BLaER1 treated with 17β-estradiol and CSF1 and Interleukin-3, amounts not matched to agents 10 nM and 100 nM (cell line): ENCODE results near the gene NEK10.

Experiments
- H3K27ac ChIP-seq, 11 experiments: shearing (Covaris generic); formaldehyde crosslinking; 2 replicates each; pipeline ENCODE4 v1.8.1; 2022
- H3K27me3 ChIP-seq, 11 experiments: shearing (Covaris generic); formaldehyde crosslinking; 2 replicates each; pipeline ENCODE4 v1.8.1; 2022
- H3K36me3 ChIP-seq, 11 experiments: shearing (Covaris generic); formaldehyde crosslinking; 2 replicates each; pipeline ENCODE4 v1.8.1; 2022
- H3K4me1 ChIP-seq, 10 experiments: shearing (Covaris generic); formaldehyde crosslinking; 2 replicates each; pipeline ENCODE4 v1.8.1; 2022
- H3K4me2 ChIP-seq, 11 experiments: shearing (Covaris generic); formaldehyde crosslinking; 2 replicates each; pipeline ENCODE4 v1.8.1; 2022
- H3K4me3 ChIP-seq, 10 experiments: shearing (Covaris generic); formaldehyde crosslinking; 2 replicates each; pipeline ENCODE4 v1.8.1; 2022
- H3K9ac ChIP-seq, 11 experiments: shearing (Covaris generic); formaldehyde crosslinking; 2 replicates each; pipeline ENCODE4 v1.8.1; 2022
- H3K9me3 ChIP-seq, 11 experiments: shearing (Covaris generic); formaldehyde crosslinking; replicated peaks in 1 of 11; 2 replicates each; pipeline ENCODE4 v1.8.1; 2022
- H4K20me1 ChIP-seq, 11 experiments: shearing (Covaris generic); formaldehyde crosslinking; 2 replicates each; pipeline ENCODE4 v1.8.1; 2022
- Cebpa-rat ChIP-seq, 11 experiments: shearing (Covaris generic); IDR thresholded peaks; 2 replicates each; pipeline ENCODE4 v1.8.1; 2022

Gene NEK10

DNA sequence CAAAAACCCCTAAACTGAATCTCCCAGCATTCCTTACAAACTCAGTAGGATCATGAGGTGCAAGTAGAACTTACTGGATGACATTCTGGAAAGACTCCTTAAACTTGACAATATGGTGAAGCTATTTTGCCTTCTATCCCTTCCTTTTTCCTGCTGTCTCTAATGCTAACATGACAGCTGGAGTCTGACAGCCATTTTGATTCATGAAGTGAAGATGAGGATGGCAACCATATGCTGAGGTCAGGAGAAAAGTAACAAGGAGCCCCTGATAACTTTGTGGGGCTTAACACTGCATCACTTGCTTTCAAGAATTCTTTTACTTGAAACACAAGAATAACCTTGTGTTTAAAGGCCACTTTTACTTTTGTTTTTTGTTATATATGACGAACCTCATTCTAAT, 15.0 kb upstream of the NEK10 start:
- peaks cover 0 to 39% (median 0%) of the 10 kb centered on the region in 11 experiments; a peak in 5 of 22 replicates for H4K20me1 ChIP-seq
- TF ChIP-seq Cebpa-rat (IDR thresholded peaks at IDR 0.05): no peak
- H3K27ac ChIP-seq: no peak overlapping the region
- no peak overlapping the region for H3K4me2 ChIP-seq
- H3K4me3 ChIP-seq: no peak overlapping the region
- peaks cover 75 to 100% (median 93%) of the 10 kb centered on the region in 11 experiments for H3K36me3 ChIP-seq
- H3K4me1 ChIP-seq: no peaks in the 10 kb centered on the region
- no peaks in the 10 kb centered on the region for H3K9me3 ChIP-seq
- no peak overlapping the region for H3K9ac ChIP-seq
- no peaks in the 10 kb centered on the region for H3K27me3 ChIP-seq

- no peaks in the 10 kb centered on the region for H3K9me3 ChIP-seq
- no peak overlapping the region for H3K27ac ChIP-seq
- no peak for TF ChIP-seq Cebpa-rat (IDR thresholded peaks at IDR 0.05)
- peaks cover 0 to 34% (median 0%) of the 10 kb centered on the region in 11 experiments; a peak in 5 of 22 replicates for H4K20me1 ChIP-seq
- H3K4me1 ChIP-seq: no peaks in the 10 kb centered on the region
- H3K9ac ChIP-seq: no peak overlapping the region
- H3K27me3 ChIP-seq: no peaks in the 10 kb centered on the region
- H3K4me3 ChIP-seq: no peak overlapping the region
- H3K4me2 ChIP-seq: no peak overlapping the region
- peaks cover 74 to 100% (median 92%) of the 10 kb centered on the region in 11 experiments for H3K36me3 ChIP-seq
Observed at GRCh38 chr3:27380433-27381357, 11.5 kb upstream of the NEK10 start.

DNA sequence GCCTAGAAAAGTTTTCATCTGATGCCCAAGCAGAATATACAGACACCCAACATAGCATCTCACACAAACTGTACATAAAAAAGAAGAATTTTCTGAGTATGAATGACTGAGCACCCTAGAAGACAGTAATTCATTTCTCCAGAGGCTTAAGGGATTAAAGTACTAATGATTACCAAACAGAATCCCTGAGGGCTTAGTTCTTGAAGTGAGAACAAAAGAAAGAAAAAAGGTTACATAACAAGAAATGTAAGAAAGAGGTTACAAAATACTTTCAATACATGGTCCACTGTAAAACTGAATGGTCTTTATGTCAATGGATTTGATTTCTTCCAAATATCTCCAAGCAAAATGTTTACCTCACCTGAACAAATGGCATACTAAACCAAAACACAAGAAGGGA, 9.1 kb upstream of the NEK10 start:
- Histone ChIP-seq H3K9ac (no peak overlapping the region), H3K9me3 (no peaks in the 10 kb centered on the region), H4K20me1 (peaks cover 0 to 43% (median 0%) of the 10 kb centered on the region in 11 experiments; a peak in 5 of 22 replicates), H3K4me2 (no peak overlapping the region), H3K4me3 (no peak overlapping the region), H3K27ac (no peak overlapping the region), H3K4me1 (no peaks in the 10 kb centered on the region), H3K27me3 (no peaks in the 10 kb centered on the region), H3K36me3 (peaks cover 65 to 96% (median 86%) of the 10 kb centered on the region in 11 experiments)
- no peak for TF ChIP-seq Cebpa-rat (IDR thresholded peaks at IDR 0.05)

DNA sequence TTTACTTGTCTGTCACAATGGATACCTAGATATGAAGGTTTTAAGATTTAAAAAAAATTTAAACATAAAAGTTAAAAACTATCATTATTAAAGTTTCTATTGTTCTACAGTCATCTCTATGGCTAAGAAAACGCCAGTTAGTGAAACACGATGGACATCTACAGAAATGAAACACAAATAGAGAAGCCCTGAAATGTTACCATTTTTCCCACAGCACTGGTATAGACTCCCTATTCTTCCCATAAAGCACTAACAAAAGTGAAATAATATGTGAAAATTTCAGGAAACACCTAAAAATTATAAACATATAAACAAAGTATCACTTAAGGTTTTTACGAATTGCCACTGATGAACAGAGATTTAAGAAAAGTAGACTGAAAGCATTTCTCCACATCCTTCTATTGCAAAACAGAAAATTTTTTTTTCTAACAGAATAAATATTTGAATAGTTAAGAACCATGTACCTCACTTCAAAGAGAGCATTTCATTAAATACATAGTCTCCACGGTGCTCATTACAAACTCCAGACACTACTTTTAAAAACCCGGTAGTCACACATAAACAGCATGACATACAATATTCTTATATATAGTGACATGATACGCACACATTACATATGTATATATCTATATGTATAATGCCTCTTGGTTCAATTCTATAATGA, 7.1 kb upstream of the NEK10 start:
- no peaks in the 10 kb centered on the region; a peak in 1 of 20 replicates for H3K4me1 ChIP-seq
- no peak for TF ChIP-seq Cebpa-rat (IDR thresholded peaks at IDR 0.05)
- peaks cover 48 to 88% (median 69%) of the 10 kb centered on the region in 11 experiments for H3K36me3 ChIP-seq
- no peak overlapping the region for H3K4me2 ChIP-seq
- H3K27me3 ChIP-seq: no peaks in the 10 kb centered on the region
- no peak overlapping the region for H3K4me3 ChIP-seq
- no peaks in the 10 kb centered on the region for H3K9me3 ChIP-seq
- peaks cover 0 to 38% (median 0%) of the 10 kb centered on the region in 11 experiments; a peak in 4 of 22 replicates for H4K20me1 ChIP-seq
- no peak overlapping the region for H3K9ac ChIP-seq
- no peak overlapping the region for H3K27ac ChIP-seq

GRCh38 chr3:27366062-27366591, 3.1 kb downstream of the NEK10 start:
- Histone ChIP-seq H3K36me3 (peaks cover 0 to 15% (median 0%) of the 10 kb centered on the region in 11 experiments; a peak in 2 of 22 replicates), H3K4me2 (no peak overlapping the region), H3K4me1 (peaks cover 9 to 37% (median 17%) of the 10 kb centered on the region in 10 experiments), H3K9me3 (no peaks in the 10 kb centered on the region), H3K9ac (no peak overlapping the region), H3K27me3 (no peaks in the 10 kb centered on the region), H3K27ac (no peak overlapping the region), H3K4me3 (no peak overlapping the region), H4K20me1 (peaks cover 0 to 22% (median 4%) of the 10 kb centered on the region in 11 experiments; a peak in 6 of 22 replicates)
- TF ChIP-seq Cebpa-rat (IDR thresholded peaks at IDR 0.05): no peak

DNA sequence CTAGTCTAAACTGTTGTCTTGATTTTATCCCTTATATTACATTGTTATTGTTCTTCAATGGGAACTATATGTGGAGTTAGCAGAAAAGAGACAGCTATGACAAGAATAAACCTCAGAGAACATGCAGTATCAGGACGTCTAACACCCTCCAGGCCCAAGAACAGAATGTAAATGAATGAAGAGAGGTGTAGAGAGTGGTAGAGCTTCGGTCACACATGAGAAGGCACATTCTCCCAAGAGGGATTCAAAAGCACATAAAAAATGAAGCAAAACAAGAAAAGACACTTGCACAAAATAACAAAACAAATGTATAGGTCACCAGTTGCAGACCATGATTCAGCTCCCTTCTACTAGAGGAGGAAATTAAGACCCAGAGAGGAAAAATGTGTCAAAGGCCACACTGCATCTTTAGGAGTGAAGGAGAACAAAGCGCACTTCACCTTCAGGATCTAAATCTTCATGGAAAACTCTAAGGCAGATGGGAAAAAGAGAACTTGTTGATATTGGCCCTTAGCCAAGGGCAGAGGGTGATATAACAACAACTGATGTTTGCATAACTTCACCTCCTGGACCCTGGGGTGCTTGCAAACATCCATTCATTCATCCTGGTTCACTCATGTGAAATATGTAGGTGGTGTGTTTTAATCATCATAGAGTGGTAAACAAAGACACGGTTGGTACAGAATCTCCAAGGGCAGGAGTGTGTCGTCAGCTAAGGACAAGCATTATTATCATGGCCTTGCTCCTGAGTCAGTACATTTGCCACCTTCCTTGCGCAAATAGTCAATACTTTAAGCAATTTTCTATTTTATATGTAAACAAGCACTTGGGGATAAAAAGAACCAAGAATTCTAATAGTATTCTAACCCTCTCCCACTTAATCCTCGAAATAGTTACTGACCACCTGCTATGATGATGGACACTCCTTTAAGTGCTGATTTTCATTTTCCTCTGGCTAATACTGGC, 8.8 kb downstream of the NEK10 start:
- Histone ChIP-seq H3K4me2 (peak overlapping the region; percentile 60 to 84 (median 76)), H3K27me3 (no peaks in the 10 kb centered on the region), H3K9me3 (peaks cover 0 to 35% (median 29%) of the 10 kb centered on the region in 11 experiments; a peak in 20 of 22 replicates), H3K9ac (peak overlapping the region in 10 of 11 experiments; percentile 5 to 49 (median 26); a peak in 14 of 22 replicates), H3K4me1 (peaks cover 28 to 56% (median 35%) of the 10 kb centered on the region in 10 experiments), H3K4me3 (no peak overlapping the region), H4K20me1 (no peaks in the 10 kb centered on the region), H3K27ac (peak overlapping the region; percentile 50 to 78 (median 68)), H3K36me3 (no peaks in the 10 kb centered on the region)
- TF ChIP-seq Cebpa-rat (IDR thresholded peaks at IDR 0.05): no peak

DNA sequence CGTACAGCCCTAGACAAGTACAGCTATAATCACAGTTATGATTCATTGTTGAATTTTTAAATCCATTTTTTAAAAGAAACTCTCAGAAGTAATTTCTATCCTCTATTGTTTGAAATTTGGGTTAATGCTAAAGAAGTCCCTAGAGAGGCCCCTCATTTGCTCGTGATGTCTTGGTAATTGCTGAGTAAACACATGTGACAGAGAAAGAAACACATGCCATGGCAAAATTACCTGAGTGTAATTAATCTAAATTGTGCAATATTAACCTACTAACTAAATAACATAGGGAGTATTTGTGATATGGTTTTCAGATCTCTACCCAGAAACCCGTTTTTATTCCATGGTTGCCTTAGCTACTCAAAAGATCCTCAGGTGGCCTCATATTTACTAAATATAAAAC, 10.8 kb downstream of the NEK10 start:
- Histone ChIP-seq H4K20me1 (no peaks in the 10 kb centered on the region), H3K27ac (peak overlapping the region; percentile 50 to 78 (median 68); a peak in 19 of 22 replicates), H3K27me3 (no peaks in the 10 kb centered on the region), H3K9me3 (peaks cover 0 to 38% (median 29%) of the 10 kb centered on the region in 11 experiments; a peak in 20 of 22 replicates), H3K4me2 (peak overlapping the region in 10 of 11 experiments; percentile 60 to 84 (median 76); a peak in 17 of 22 replicates), H3K9ac (no peak overlapping the region), H3K4me1 (peaks cover 28 to 56% (median 35%) of the 10 kb centered on the region in 10 experiments), H3K36me3 (no peaks in the 10 kb centered on the region), H3K4me3 (no peak overlapping the region)
- no peak for TF ChIP-seq Cebpa-rat (IDR thresholded peaks at IDR 0.05)

DNA sequence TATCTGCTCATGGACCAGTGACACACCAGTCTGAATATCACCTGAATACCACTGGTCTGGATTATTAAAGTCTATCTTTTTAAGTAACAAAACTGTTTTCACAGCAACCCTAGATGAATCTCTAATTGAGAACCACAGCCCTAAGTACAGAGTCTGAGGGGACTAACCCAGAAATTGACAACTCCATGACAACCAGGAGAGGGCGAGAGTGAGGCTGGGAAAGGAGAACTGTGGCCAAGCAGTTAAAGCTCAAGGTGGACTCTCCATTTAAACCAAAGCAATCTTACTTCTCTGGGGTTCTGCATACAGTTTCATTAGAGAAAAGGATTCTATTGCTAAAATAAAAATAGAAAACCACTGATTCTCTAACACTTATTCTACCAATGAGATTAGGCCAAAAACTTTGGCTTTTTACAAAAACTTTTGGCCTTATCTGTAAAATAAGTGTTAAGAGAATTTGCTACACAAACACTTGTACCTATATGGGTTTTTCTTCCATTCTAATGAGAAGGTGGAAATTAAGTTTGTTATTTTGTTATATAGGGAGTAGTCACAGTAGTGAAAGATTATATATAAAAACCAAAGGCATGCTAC, 11.4 kb downstream of the NEK10 start:
- H4K20me1 ChIP-seq: no peaks in the 10 kb centered on the region
- no peaks in the 10 kb centered on the region for H3K36me3 ChIP-seq
- H3K27me3 ChIP-seq: no peaks in the 10 kb centered on the region
- no peak for TF ChIP-seq Cebpa-rat (IDR thresholded peaks at IDR 0.05)
- H3K4me2 ChIP-seq: peak overlapping the region in 2 of 11 experiments; percentile 60 to 79; a peak in 1 of 22 replicates
- no peak overlapping the region for H3K9ac ChIP-seq
- H3K27ac ChIP-seq: no peak overlapping the region
- no peak overlapping the region for H3K4me3 ChIP-seq
- peaks cover 0 to 38% (median 29%) of the 10 kb centered on the region in 11 experiments; a peak in 20 of 22 replicates for H3K9me3 ChIP-seq
- peaks cover 28 to 50% (median 35%) of the 10 kb centered on the region in 10 experiments for H3K4me1 ChIP-seq
